NCI-H1930 (cell line): ENCODE measurements around the gene RPS4Y2.

Experiments used
- DNase-seq, 2 experiments: peaks; one replicate each; lab custom pipeline; 2025; lab: John Stamatoyannopoulos, UW

Gene RPS4Y2

DNA sequence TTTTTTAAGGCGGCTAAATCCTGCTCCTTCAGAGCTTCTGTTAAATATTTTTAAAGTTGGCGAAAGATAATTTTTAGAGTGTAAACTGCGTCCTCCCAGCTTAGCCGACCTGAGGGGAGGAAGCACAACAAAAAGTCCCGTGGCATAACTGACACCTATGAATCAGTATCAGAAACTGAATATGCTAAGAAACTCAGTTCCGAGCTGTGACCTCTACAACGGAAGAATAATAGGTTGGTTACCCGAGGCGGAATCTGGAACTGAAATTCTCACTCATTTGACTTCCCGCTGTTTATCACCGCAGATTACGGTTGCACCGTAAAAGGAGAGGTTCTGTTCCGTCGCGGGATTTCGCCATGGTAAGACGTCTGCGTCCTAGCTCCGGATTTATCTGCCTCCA is at the start of gene RPS4Y2:
Gene RPS4Y2 (plus strand): TSS at position 301 of the 400 bp plus-strand sequence. CDS start 56 bp downstream, at position 357.
- DNase-seq = no peak

DNA sequence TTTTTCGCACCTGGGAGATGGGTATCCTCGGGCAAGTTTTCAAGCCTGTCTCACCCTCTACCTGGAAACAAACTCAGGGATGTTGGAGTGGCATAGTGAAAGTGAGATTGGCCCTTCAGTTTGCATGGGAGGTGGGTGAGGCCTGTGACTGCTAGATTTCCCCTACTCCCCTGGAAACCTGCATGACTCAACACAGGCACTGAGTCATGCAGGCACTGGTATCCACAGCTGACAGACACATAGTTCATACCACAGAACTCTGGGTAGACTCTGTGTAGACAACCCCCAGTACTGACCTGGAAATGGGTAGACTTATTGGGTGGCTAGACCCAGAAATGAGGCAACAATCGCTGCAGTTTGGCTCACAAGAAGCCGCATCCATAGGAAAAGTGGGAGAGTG is 41.5 kb upstream of the RPS4Y2 start:
- DNase-seq = no peak

DNA sequence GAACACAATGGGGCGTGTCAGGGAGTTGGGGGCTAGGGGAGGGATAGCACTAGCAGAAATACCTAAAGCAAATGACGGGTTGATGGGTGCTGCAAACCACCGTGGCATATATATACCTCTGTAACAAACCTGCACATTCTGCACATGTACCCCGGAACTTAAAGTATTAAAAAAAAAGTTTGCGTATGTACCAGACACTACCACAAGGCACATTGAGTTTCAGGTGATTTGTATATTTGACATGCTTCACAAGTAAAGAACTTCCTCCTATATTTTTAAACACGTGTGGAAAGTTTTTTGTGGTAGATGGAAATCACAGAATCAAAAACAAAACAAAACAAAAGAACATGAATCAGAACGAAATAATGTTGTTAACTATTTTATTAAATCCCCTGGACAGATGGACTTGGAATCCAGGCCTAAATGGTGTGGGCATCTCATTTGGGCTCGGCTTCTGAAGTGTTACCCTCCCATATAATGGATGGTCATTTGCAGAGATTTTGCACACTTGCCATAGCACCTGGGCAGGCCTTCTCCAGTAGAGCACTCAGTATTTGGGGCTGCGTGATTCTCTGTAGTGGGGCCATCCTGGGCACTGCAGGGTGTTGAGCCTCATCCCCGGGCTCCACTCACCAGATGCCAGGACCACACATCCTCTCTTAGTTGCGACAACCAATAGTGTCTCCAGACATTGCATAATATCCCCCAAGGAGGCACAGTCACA is 29.6 kb upstream of the RPS4Y2 start:
- DNase-seq = no peak

GRCh38 chrY:20735200-20735599 is 20.7 kb upstream of the RPS4Y2 start:
- DNase-seq = no peak

DNA sequence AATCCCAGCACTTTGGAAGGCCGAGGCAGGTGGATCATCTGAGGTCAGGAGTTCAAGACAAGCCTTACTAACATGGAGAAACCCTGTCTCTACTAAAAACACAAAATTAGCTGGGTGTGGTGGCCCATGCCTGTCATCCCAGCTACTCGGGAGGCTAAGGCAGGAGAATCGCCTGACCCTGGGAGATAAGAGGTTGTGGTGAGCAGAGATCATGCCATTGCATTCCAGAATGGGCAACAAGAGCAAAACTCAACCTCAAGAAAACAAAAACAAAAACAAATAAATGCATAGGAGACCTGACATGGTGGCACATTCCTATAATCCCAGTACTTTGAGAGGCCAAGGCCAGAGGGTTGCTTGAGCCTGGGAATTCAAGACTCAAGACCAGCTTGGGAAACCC is 16.1 kb upstream of the RPS4Y2 start:
- no peak for DNase-seq

DNA sequence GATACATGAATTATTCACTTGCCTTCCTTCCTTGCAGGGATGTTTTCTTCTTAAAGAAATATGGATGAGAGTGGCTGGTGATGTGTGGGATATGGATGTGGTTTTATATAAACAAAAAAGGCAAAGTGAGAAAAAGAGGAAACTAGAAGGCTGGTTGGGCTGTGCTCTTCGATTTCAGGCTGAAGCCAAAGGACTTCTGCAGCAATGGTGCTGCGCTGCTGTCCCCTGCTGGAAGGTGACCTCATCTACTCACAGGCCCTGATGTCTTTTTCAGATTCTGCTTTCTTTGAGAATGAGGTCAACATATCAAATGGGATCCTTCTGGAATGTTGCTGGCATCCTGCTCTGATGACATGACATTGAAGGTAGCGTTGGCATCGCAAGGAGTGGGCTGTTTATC is 15.3 kb upstream of the RPS4Y2 start:
- DNase-seq = no peak

DNA sequence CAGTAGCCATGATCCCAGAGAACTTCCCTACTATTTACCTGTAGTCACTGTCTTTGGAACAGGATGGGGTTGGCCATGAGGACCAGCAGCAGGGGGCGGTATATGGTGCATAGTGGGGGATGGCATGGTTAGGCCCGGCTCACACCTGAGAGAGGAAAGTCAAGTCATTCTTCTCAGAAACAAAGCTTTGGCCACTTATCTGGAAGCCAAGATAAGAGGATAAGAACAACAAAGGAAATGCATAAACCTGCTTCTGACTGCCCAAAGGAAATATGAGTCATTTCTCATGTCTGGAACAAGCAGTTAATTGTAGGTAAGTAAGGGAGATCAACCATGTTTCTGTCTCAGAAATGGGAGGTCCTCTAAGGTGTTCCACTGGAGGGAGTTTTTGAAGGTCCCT is 10.8 kb upstream of the RPS4Y2 start:
- DNase-seq = no peak

DNA sequence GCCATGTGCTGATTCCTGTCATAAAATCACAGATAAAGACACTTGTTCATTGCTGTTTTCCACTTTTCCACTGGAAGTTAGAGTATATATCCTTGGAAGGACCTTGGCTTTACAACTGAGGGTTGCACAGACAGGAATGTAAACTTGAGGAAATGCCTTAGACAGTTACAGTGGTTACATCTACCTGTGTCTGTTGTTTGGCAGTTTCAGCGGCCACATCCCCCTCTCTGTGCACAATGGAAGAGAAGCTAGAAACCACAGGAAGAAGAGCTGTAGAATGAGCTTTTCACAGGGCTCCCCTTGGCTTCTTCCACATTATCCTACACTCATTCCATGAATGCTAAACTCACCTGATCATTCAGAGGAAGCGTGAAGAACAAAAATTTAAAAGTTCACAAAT is 9.0 kb upstream of the RPS4Y2 start:
- no peak for DNase-seq

DNA sequence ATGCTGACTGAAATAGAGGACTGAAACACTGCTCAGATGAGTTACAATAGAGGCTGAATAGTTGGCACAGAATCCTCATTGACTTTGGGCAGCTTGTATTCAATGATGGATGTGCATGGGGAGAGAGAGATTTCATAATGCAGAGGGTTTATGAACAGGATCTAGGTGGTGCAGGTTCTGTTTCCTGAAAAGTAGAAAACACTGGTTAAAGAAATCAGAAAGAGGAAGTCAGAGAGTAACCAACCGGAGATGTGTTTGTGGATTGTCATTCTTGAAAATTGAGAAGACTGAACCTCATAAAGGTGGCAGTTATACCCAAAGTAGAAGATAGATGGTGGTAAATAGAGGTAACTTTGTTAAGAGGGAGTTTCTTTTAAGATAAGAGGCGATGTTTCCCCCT is 8.0 kb downstream of the RPS4Y2 start:
- no peak for DNase-seq

GRCh38 chrY:20765117-20765516 is 9.2 kb downstream of the RPS4Y2 start:
- no peak for DNase-seq

DNA sequence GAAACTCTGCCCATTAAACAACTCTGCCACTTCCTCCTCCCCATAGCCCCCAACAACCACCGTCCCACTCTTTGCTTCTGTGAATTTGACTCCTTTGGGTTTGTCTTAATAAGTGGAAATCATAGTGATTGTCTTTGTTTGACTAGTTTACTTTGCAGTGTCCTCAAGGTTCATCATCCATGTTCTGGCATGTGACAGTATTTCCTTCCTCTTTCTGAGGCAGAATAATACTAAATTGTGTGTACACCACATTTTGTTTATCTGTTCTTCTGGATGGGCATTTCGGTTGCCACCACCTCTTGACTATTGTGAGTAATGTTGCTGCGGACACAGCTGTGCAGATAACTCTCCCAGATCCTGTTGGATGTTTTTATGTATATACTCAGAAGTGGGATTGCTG is 14.8 kb downstream of the RPS4Y2 start:
- no peak for DNase-seq

GRCh38 chrY:20776104-20776503 is 20.2 kb downstream of the RPS4Y2 start:
- DNase-seq = no peak

DNA sequence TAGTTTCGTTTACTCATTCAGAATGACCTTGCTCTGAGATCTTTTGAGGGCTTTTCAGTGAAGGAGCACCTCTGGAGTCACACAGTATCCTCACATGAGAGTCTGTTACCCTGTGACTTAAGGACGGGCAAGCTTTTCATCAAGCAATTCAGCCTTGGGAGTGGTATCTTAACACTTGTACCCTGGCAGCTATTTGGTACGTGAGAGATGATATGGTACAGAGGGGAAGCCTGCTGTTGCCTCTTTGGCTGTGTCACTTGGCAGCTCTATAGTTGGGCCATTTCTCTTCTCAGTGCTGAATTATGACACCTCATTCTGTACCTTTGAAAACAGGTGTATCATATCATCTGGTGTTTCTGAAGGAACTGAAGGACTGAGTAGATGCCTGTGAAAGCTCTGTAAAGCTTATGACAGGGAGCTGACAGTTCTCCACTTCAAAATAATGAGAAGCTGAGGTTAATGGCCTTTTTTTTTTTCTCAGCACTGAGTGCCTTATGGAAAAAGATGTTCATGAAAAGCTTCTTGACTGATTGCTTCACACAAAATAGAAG is 24.3 kb downstream of the RPS4Y2 start:
- no peak for DNase-seq

GRCh38 chrY:20780776-20781175 is 24.9 kb downstream of the RPS4Y2 start:
- no peak for DNase-seq

GRCh38 chrY:20781408-20781807 is 25.5 kb downstream of the RPS4Y2 start:
- DNase-seq = no peak

DNA sequence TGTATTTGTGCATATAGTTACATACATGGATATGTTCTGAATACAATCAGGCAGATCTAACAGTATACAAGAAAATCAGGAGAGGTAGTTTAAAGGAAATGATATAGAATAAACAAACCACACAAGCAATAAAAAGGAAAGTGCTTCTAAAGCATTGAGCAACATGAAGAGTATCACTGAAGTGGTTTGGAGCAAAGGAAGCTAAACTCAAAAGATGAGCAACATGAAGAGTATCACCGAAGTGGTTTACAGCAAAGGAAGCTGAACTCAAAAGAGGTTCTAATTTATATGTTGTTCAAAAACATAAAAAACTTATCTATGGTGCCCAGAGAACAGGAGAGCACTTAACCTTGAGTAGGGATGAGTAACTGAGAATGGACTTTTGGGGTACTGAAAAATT is 29.1 kb downstream of the RPS4Y2 start:
- DNase-seq = no peak

DNA sequence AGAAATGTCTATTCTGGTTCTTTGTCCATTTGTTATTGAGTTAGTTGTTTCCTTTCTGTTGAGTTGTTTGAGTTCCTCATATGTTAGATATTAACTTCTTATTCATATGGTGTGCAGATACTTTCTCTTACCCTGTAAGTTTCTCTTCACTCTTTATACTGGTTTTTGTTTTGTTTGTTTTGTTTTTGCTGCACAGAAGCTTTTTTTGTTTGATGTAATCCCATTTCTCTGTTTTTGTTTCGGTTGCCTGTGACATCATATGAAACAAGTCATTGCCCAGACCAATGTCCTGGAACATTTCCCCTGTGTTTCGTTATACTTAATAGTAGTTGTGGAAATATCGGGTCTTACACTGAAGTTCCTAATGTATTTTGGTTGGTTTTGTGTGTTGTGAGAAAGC is 31.2 kb downstream of the RPS4Y2 start:
- DNase-seq = no peak

DNA sequence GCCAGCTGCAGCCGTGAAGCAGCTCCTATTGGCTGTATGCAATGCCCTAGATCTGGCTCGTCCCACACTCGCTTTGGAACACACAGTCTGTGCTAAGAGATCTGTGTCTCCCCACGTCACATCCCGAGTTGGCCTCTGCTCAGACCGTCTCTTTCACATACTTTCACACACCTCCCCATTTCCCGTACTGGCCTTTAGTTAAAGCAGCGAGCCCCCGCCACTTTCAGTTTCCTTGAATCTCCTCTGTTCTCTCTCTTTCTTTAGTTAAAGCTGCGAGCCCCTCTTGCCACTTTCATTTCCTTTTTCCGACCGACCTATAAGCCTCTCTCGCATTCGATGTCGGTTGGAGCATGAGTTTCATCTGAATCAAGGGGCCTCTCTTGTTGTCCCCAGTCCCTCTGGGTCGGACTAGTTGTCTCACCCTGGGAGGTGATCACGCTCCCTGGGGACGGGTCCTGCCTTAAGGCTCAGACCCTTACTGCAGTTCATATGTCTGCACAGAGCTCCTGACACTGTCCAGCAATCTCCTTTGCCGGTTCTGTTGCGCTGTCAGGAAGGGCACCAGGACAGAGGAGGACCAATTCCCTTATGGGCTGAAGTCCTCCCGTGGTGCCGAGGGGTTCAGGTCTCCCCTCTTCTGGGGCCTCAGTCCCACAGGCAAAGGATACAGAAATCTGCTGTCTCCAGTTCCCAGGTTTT is 42.6 kb downstream of the RPS4Y2 start:
- DNase-seq = no peak

- DNase-seq = no peak
Observed at GRCh38 chrY:20802659-20803058, 46.8 kb downstream of the RPS4Y2 start.

DNA sequence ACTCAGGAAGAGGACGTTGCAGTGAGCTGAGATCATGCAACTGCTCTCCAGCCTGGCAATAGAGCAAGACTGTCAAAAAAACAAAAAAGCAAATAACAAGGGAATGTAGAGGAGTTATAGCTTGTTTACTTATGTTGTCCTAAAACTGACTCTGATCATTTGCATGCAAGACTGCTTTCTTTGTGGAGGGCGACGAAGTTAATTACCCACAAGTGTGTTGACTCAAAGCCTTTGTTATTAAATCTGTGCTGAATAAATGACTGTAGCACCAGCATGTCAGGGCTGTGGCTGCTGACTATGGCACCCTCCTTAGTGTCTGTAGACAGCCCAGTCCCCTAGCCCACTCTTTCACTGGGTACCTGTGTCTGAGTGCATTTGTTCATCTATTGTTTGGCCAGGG is 50.3 kb downstream of the RPS4Y2 start:
- DNase-seq = no peak

DNA sequence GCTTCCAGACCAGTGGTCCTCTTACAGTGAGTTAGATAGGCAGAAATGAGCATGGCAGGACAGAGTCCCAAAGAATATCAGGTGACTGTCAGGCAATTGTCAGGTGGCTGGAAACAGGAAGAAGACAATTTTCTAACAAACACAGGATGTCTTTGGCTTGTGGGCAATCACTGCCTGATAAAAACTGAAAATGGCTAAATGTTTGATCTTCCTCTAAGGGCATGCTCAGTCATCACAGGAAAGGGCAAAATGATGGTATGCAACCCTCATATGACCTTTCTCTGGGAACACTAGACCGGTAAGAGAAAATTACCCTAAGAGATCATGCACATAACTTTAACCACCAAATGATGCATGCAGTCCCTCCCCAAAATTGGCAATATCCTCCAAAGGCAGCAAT is 57.6 kb downstream of the RPS4Y2 start:
- no peak for DNase-seq

- DNase-seq = no peak
Observed at GRCh38 chrY:20814794-20815193, 58.9 kb downstream of the RPS4Y2 start.

GRCh38 chrY:20817067-20817466 is 61.2 kb downstream of the RPS4Y2 start:
- no peak for DNase-seq
